Adipocyte (in vitro differentiated cells): Measurements from ENCODE around the gene CTSV.
"Not testable (repeated sequence)": the region's sequence is repeated elsewhere in the genome, so short reads cannot be mapped to it uniquely, and the experiment has no call there.

Experiments used
- DNase-seq: peaks from one replicate; pipeline ENCODE4 v3.0.0-alpha.2; 2015; ENCODE audit warnings: low read depth
- H3K27me3 ChIP-seq: replicated peaks from 2 replicates; pipeline ENCODE4 v1.7.0; 2013; ENCODE audit warnings: mild to moderate bottlenecking, low read length, moderate library complexity; ENCODE audit not compliant: control insufficient read depth, insufficient read depth
- H3K36me3 ChIP-seq: 2 replicates; pipeline ENCODE4 v1.7.0; 2013; ENCODE audit warnings: low read length, mild to moderate bottlenecking, moderate library complexity; ENCODE audit not compliant: control insufficient read depth, insufficient read depth, severe bottlenecking
- H3K4me1 ChIP-seq: 2 replicates; pipeline ENCODE4 v1.7.0; 2013; ENCODE audit warnings: mild to moderate bottlenecking, low read length, moderate library complexity; ENCODE audit not compliant: control insufficient read depth, insufficient read depth
- H3K4me3 ChIP-seq: 2 replicates; pipeline ENCODE4 v1.7.0; 2013; ENCODE audit warnings: mild to moderate bottlenecking, low read length, moderate library complexity
- H3K9ac ChIP-seq: 2 replicates; pipeline ENCODE4 v1.7.0; 2013; ENCODE audit warnings: mild to moderate bottlenecking, low read length, moderate library complexity
- H3K9me3 ChIP-seq: 2 replicates; pipeline ENCODE4 v1.7.0; 2013; ENCODE audit warnings: mild to moderate bottlenecking, low read length, moderate library complexity; ENCODE audit not compliant: control insufficient read depth

Gene CTSV

DNA sequence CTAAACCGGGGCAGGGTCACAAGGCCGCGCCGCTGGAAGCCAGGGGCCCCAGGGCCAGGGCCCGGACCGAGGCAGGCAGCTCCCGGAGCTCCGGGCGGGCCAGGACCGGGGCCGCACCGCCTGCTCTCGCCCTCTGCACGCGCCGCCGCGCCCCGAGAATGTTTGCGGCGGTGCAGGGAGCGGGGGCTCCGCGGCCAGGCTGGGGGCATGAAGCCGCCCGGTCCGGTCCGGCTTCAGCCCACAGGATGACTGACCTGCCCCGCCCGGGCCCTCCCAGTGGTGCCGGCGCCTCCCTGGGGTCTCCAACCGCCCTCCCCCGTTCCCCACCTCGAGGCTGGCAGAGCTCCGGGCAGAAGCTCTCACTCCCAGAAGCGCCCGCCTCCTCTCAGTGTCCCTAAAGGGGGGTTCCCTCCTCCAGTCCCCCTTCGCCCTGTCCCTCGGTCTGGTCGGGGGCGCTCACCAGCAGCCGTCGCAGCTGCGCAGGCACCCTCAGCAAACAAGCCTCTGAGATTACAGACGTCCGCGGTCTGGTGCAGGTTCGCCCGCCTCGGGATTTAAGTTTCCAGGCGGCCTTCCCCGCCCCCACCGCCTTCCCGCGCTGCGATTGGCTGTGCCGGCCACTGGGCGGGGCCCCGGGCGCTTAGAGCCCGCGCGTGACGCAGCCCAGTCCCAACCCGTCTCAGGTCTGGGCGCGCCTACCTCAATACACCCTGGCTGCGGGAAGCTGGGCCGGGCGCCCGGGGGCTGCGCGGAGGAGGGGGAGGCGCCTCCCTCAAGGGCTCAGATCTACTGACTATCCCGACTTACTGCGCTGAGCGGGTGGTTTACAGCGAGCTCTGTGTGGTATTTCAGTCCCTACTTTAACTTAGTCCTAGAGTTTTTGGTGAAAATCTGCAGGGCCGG lies at the start of gene CTSV:
CTSV (minus strand) TSS at position 532 of the 903 bp plus-strand sequence. CDS start 1,099 bp downstream, outside the sequence.
- no peaks in the 10 kb centered on the region for H3K4me1 ChIP-seq
- H3K4me3 ChIP-seq, result peak within 1 kb of the TSS; percentile 83
- peaks cover 24% of the 10 kb centered on the region for H3K27me3 ChIP-seq
- no peaks in the 10 kb centered on the region for H3K36me3 ChIP-seq
- H3K9ac ChIP-seq, result no peak within 1 kb of the TSS
- peaks cover 3% of the 10 kb centered on the region for H3K9me3 ChIP-seq
- peak; percentile 93 for DNase-seq

DNA sequence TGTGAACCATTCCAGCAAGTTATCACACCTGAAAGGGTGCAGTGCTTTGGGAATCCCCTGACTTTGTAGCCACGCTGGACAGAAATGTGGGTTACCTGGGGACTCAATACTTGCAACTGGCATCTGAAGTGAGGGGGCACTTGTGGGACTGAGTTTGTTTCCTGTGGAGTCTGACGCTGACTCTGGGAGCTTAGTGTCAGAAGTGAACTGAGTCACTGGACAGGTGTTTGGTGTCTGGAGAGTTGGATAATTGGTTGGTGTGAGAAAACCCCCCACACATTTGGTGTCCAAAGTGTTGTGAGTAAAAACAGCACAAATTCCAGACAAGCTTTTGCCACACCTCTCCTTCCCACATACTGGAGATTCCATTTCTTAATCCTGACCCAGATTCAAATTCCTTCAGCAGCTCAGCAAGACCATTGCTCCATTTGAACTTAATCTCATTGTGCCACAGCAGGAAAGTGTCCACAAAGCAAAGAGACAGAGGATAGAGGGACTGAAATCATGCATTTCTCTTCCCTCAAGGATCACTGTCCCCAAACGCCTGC lies 48.8 kb upstream of the CTSV start:
- not testable (repeated sequence) for H3K9me3 ChIP-seq, DNase-seq, H3K9ac ChIP-seq, H3K27me3 ChIP-seq, H3K4me1 ChIP-seq, H3K36me3 ChIP-seq, H3K4me3 ChIP-seq

- H3K9me3 ChIP-seq, DNase-seq, H3K27me3 ChIP-seq, H3K4me1 ChIP-seq, H3K4me3 ChIP-seq, H3K36me3 ChIP-seq, H3K9ac ChIP-seq: not testable (repeated sequence)
These were observed 45.6 kb upstream of the CTSV start for GRCh38 chr9:97084562-97084991.

DNA sequence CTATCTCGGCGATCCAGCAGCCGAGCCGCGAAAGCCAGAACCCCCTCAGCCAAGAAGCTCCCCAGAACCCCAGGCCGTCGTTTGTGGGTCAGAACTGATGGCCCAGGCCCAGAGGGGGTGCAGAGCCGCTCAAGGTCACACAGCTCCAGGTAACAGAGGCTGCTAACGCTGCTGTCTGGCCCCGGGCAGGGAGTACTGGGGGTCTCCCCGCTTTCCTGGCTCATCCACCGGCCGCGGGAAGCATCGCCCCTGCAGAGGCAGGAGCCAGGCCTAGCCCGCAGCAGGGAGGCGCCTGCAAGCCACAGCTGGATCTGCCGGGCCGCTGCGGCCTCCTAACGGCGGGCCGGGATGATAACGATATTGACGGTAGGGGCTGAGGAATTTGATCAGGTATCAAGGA lies 39.4 kb upstream of the CTSV start:
- Histone ChIP-seq H3K9ac (no peak overlapping the region), H3K36me3 (no peaks in the 10 kb centered on the region), H3K4me3 (no peak overlapping the region), H3K9me3 (no peaks in the 10 kb centered on the region), H3K27me3 (peaks cover 9% of the 10 kb centered on the region), H3K4me1 (no peaks in the 10 kb centered on the region)
- no peak for DNase-seq

- Histone ChIP-seq H3K4me3 (no peak overlapping the region), H3K4me1 (no peaks in the 10 kb centered on the region)
These were observed 38.7 kb upstream of the CTSV start for GRCh38 chr9:97077452-97078295.

GRCh38 chr9:97076731-97077451 lies 37.9 kb upstream of the CTSV start:
- not testable (repeated sequence) for H3K9ac ChIP-seq, H3K9me3 ChIP-seq, H3K4me3 ChIP-seq, H3K36me3 ChIP-seq, H3K4me1 ChIP-seq, DNase-seq
- H3K27me3 ChIP-seq, result peaks cover 21% of the 10 kb centered on the region

More at GRCh38 chr9:97077452-97078295, 38.7 kb upstream of the CTSV start:
- Histone ChIP-seq H3K9me3 (no peaks in the 10 kb centered on the region), H3K36me3 (no peaks in the 10 kb centered on the region), H3K27me3 (peaks cover 15% of the 10 kb centered on the region), H3K9ac (no peak overlapping the region)
- DNase-seq, result no peak

- Histone ChIP-seq H3K4me3 (no peak overlapping the region), H3K9me3 (no peaks in the 10 kb centered on the region), H3K9ac (no peak overlapping the region), H3K27me3 (peaks cover 21% of the 10 kb centered on the region), H3K36me3 (no peaks in the 10 kb centered on the region), H3K4me1 (no peaks in the 10 kb centered on the region)
- DNase-seq, result no peak
These were observed 37.3 kb upstream of the CTSV start for GRCh38 chr9:97076238-97076637.

DNA sequence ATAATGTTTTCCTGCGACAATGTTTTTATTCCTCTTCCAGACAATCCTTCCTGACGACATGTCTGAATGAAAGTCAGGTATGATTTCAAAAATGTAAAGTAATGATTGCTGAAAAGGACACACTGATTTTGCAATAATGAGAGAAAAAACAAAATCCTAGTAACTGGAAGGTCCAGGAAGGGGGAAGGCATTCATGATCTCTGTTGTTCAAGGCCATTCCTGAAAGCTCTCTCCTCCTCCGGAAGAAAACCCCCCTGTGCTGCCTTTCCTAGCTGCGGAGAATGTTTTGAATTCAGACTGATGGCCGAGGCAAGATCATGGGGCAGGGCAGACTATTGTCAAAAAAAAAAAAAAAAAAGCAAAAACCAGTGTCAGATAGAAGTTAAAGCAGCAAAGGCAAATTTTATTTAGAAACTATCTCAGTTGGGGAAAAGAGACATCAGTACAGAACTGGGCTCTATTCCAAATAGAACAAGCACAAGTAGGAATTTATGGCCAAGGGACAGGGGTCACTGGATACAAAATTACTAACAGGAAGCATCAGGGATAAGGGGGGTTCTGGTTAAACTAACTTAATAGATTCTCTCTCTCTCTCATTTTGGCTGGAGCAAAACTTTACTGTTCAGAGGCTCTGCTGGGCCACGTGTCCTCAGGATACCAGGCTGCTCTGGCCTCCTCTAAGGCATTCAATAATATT lies 36.5 kb upstream of the CTSV start:
- H3K9me3 ChIP-seq, result no peaks in the 10 kb centered on the region
- no peaks in the 10 kb centered on the region for H3K36me3 ChIP-seq
- no peaks in the 10 kb centered on the region for H3K4me1 ChIP-seq
- H3K9ac ChIP-seq, result no peak overlapping the region
- H3K27me3 ChIP-seq, result peaks cover 21% of the 10 kb centered on the region
- DNase-seq, result no peak
- H3K4me3 ChIP-seq, result no peak overlapping the region

GRCh38 chr9:97073506-97073905 lies 34.6 kb upstream of the CTSV start:
- no peaks in the 10 kb centered on the region for H3K9me3 ChIP-seq
- H3K4me3 ChIP-seq, result no peak overlapping the region
- no peaks in the 10 kb centered on the region for H3K36me3 ChIP-seq
- no peak overlapping the region for H3K9ac ChIP-seq
- H3K27me3 ChIP-seq, result peaks cover 21% of the 10 kb centered on the region
- H3K4me1 ChIP-seq, result no peaks in the 10 kb centered on the region
- no peak for DNase-seq

DNA sequence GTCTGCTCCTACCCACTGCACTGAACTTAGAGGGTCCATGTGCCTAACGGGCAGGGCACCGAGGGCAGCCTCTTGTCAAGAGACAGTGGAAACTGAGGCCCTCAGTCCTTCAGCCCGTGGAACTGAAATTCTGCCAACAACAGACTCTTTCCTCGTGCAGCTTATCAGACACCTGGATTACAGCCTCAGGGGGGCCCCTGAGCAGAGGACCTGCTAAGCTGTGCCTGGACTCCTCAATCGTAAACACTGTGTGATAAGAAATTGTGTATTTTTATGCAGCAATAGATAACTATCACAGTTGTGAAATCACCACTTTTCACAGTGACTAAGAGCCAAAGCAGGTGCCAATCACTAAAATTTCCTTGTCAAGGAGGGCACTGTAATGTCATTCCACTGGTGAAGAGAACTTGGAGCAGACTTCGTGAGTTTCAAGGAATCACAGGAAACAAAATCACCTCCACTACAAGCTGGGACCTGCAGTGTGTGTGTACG lies 33.4 kb upstream of the CTSV start:
- peaks cover 6% of the 10 kb centered on the region for H3K9me3 ChIP-seq
- H3K4me1 ChIP-seq, result no peaks in the 10 kb centered on the region
- peaks cover 21% of the 10 kb centered on the region for H3K27me3 ChIP-seq
- DNase-seq, result no peak
- no peak overlapping the region for H3K9ac ChIP-seq
- H3K4me3 ChIP-seq, result no peak overlapping the region
- no peaks in the 10 kb centered on the region for H3K36me3 ChIP-seq
